Measurements from ENCODE around the gene TP53INP2. TPM values are rescaled to one million over a fixed set of nuclear protein-coding genes. Genes with fewer than 3 reads are reported as not detected.

TP53INP2 gene
- total and polyA plus RNA-seq, 2 experiments from 2014 or later: 2.7 to 3.3 TPM

- H3K9me3 Mint-ChIP-seq: no peaks in the 10 kb centered on the region
- DNase-seq (ENCODE audit: low spot score) (no peak), ATAC-seq (no peak)
- Histone ChIP-seq H3K27ac (ENCODE audit: low read depth) (no peak overlapping the region), H3K27me3 (ENCODE audit: insufficient read depth) (no peaks in the 10 kb centered on the region), H3K79me2 (replicated peaks; ENCODE audit: insufficient read depth) (no peaks in the 10 kb centered on the region), H3K4me3 (no peak overlapping the region), H3K9me2 (ENCODE audit: insufficient read depth) (no peaks in the 10 kb centered on the region), H3K4me2 (no peak overlapping the region), H2AFZ (no peak overlapping the region), H3F3A (replicated peaks; ENCODE audit: low read depth) (no peaks in the 10 kb centered on the region), H4K20me1 (replicated peaks; ENCODE audit: insufficient read depth) (no peaks in the 10 kb centered on the region), H3K36me3 (ENCODE audit: insufficient read depth) (no peaks in the 10 kb centered on the region), H3K4me1 (ENCODE audit: insufficient read depth) (no peaks in the 10 kb centered on the region)
- no peaks in the 10 kb centered on the region for H3K27me3 Mint-ChIP-seq (ENCODE audit: insufficient read depth, low read depth, poor library complexity)
- no peak for TF ChIP-seq CREB1 (CRISPR knock-in tag; IDR thresholded peaks at IDR 0.05; ENCODE audit: low read depth)
- TF ChIP-seq REST (IDR thresholded peaks at IDR 0.05; ENCODE audit: unreplicated experiment): no peak
- no peak for TF ChIP-seq CTCF (conservative IDR thresholded peaks at IDR 0.05; ENCODE audit: low read depth in 2 of 2)
- no peak for TF ChIP-seq ZNF331 (CRISPR knock-in tag; IDR thresholded peaks at IDR 0.05; ENCODE audit: low read depth)
- no peak for TF ChIP-seq JUNB (IDR thresholded peaks at IDR 0.05; ENCODE audit: unreplicated experiment)
- TF ChIP-seq ETS1 (IDR thresholded peaks at IDR 0.05): no peak
- TF ChIP-seq ZNF114 (CRISPR knock-in tag; IDR thresholded peaks at IDR 0.05): no peak
- TF ChIP-seq STAT1 (IDR thresholded peaks at IDR 0.05; ENCODE audit: unreplicated experiment): no peak
- TF ChIP-seq NANOG (IDR thresholded peaks at IDR 0.05; ENCODE audit: borderline replicate concordance): no peak
- no peak for TF ChIP-seq POLR2AphosphoS5 (IDR thresholded peaks at IDR 0.05; ENCODE audit: low read depth)
- TF ChIP-seq EZH2phosphoT487 (IDR thresholded peaks at IDR 0.05; ENCODE audit: unreplicated experiment): no peak
- TF ChIP-seq, protein P1, sequence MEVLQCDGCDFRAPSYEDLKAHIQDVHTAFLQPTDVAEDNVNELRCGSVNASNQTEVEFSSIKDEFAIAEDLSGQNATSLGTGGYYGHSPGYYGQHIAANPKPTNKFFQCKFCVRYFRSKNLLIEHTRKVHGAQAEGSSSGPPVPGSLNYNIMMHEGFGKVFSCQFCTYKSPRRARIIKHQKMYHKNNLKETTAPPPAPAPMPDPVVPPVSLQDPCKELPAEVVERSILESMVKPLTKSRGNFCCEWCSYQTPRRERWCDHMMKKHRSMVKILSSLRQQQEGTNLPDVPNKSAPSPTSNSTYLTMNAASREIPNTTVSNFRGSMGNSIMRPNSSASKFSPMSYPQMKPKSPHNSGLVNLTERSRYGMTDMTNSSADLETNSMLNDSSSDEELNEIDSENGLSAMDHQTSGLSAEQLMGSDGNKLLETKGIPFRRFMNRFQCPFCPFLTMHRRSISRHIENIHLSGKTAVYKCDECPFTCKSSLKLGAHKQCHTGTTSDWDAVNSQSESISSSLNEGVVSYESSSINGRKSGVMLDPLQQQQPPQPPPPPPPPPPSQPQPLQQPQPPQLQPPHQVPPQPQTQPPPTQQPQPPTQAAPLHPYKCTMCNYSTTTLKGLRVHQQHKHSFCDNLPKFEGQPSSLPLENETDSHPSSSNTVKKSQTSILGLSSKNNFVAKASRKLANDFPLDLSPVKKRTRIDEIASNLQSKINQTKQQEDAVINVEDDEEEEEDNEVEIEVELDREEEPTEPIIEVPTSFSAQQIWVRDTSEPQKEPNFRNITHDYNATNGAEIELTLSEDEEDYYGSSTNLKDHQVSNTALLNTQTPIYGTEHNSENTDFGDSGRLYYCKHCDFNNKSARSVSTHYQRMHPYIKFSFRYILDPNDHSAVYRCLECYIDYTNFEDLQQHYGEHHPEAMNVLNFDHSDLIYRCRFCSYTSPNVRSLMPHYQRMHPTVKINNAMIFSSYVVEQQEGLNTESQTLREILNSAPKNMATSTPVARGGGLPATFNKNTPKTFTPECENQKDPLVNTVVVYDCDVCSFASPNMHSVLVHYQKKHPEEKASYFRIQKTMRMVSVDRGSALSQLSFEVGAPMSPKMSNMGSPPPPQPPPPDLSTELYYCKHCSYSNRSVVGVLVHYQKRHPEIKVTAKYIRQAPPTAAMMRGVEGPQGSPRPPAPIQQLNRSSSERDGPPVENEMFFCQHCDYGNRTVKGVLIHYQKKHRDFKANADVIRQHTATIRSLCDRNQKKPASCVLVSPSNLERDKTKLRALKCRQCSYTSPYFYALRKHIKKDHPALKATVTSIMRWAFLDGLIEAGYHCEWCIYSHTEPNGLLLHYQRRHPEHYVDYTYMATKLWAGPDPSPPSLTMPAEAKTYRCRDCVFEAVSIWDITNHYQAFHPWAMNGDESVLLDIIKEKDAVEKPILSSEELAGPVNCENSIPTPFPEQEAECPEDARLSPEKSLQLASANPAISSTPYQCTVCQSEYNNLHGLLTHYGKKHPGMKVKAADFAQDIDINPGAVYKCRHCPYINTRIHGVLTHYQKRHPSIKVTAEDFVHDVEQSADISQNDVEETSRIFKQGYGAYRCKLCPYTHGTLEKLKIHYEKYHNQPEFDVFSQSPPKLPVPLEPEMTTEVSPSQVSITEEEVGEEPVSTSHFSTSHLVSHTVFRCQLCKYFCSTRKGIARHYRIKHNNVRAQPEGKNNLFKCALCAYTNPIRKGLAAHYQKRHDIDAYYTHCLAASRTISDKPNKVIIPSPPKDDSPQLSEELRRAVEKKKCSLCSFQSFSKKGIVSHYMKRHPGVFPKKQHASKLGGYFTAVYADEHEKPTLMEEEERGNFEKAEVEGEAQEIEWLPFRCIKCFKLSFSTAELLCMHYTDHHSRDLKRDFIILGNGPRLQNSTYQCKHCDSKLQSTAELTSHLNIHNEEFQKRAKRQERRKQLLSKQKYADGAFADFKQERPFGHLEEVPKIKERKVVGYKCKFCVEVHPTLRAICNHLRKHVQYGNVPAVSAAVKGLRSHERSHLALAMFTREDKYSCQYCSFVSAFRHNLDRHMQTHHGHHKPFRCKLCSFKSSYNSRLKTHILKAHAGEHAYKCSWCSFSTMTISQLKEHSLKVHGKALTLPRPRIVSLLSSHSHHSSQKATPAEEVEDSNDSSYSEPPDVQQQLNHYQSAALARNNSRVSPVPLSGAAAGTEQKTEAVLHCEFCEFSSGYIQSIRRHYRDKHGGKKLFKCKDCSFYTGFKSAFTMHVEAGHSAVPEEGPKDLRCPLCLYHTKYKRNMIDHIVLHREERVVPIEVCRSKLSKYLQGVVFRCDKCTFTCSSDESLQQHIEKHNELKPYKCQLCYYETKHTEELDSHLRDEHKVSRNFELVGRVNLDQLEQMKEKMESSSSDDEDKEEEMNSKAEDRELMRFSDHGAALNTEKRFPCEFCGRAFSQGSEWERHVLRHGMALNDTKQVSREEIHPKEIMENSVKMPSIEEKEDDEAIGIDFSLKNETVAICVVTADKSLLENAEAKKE (CRISPR knock-in tag; IDR thresholded peaks at IDR 0.05): no peak
- no peak for TF ChIP-seq EZH2 (IDR thresholded peaks at IDR 0.05; ENCODE audit: low read depth, unreplicated experiment)
- H3K27ac Mint-ChIP-seq: no peak overlapping the region
- no peak overlapping the region for H3K4me3 Mint-ChIP-seq
- no peaks in the 10 kb centered on the region for H3K4me1 Mint-ChIP-seq
- no peaks in the 10 kb centered on the region; the same call in 2 of the 3 replicates for H3K36me3 Mint-ChIP-seq (ENCODE audit: low read depth)
These were observed 38.9 kb downstream of the TP53INP2 start for GRCh38 chr20:34743039-34743438.
